Mucosa of descending colon (tissue), 3 donors: ENCODE data around the gene AHSA1. TPM values are rescaled to one million over a fixed set of nuclear protein-coding genes. Genes with fewer than 3 reads are reported as not detected.

Experiments
- ATAC-seq: fragments of 200-7000 bp; cut with Tn5 transposase; one replicate; pipeline ENCODE4 v1.9.1; 2020; ENCODE audit warnings: mild to moderate bottlenecking, moderate library complexity
- DNase-seq, 3 donors: peaks; one replicate each; pipeline ENCODE4 v3.0.0-alpha.2; 2020
- H3K36me3 ChIP-seq: fragments of 200-600 bp; one replicate; pipeline ENCODE4 v1.8.0; 2021; ENCODE audit warnings: low read depth, mild to moderate bottlenecking
- H3K4me1 ChIP-seq: fragments of 200-600 bp; one replicate; pipeline ENCODE4 v1.8.0; 2021; ENCODE audit warnings: low read depth, mild to moderate bottlenecking
- H3K4me3 ChIP-seq: fragments of 200-600 bp; one replicate; pipeline ENCODE4 v1.8.0; 2021; ENCODE audit warnings: mild to moderate bottlenecking
- H3K9me3 ChIP-seq: fragments of 200-600 bp; one replicate; pipeline ENCODE4 v1.8.0; 2021; ENCODE audit warnings: mild to moderate bottlenecking
- intact Hi-C, 2 donors: fragments of 100-400 bp; cut with DNase I in 1 of 2; cut with micrococcal nuclease in 1 of 2; formaldehyde crosslinking; loops; one replicate each; pipeline versions ENCODE4 v1.11.0 to v1.11.1; 2022; cut with DNase I, micrococcal nuclease
- total RNA-seq, 3 donors: library from RNA; stranded (reverse); fragmentation: NEBNext Ultra II Directional in 2 of 3; extraction: Animal tissue kit (Norgen Biotek cat#: 25700) in 2 of 3; gene quantifications; one replicate each; pipeline versions ENCODE4 v1.2.1 to v1.2.4, GENCODE V29; 2021 to 2023
- TF ChIP-seq, protein P1 (sequence below): fragments of 200-600 bp; IDR thresholded peaks from one replicate; pipeline ENCODE4 v1.8.0; 2022; ENCODE audit warnings: antibody characterized with exemption, mild to moderate bottlenecking
- donor health status: DM: no; HTN: no; CAD: no; lungs with moderate emphysema.
- donor health status: DM: no; HTN: no; CAD: no.
- donor health status: DM: no; HTN: yes; CAD: no.

Gene AHSA1
- total RNA-seq, 3 donors from 2014 or later, result 102 to 160 (median 116) TPM

DNA sequence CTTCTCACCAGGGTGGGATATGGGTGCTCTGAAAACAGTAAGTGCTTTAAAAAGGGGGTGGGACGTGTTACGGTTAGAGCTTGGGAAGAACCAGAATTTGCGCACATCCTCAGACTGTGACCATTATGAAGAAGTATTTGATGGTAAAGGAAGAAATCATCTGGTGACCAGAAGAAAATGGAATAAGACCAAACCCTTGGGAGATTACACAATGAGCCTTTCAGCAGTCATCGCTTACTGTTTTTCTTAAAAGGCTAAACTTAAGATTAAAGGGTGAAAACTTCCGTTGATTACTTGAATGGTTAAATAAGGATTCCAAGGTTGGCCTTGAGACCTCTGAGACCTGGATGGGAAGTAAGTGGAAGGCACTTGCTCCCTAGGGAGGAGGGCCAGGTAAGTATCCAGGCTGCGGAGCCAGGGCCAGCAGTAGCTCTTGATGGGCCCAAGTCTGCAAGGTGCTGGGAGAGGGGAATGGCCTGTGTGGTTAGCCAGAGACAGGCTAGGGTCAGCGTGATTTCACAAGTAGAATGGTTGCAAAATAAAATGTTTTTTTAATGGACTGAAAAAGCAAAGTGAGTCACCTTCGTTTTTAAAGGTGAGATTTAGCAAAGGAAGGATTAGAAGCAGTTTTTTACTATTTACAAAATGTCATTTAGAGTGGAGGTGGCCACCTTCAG, 53.7 kb downstream of the AHSA1 start:
- intact Hi-C loops, result no loop called here
- no peak for ATAC-seq
- Histone ChIP-seq H3K36me3 (no peaks in the 10 kb centered on the region), H3K9me3 (no peaks in the 10 kb centered on the region), H3K4me1 (no peaks in the 10 kb centered on the region), H3K4me3 (no peak overlapping the region)
- TF ChIP-seq, protein P1, sequence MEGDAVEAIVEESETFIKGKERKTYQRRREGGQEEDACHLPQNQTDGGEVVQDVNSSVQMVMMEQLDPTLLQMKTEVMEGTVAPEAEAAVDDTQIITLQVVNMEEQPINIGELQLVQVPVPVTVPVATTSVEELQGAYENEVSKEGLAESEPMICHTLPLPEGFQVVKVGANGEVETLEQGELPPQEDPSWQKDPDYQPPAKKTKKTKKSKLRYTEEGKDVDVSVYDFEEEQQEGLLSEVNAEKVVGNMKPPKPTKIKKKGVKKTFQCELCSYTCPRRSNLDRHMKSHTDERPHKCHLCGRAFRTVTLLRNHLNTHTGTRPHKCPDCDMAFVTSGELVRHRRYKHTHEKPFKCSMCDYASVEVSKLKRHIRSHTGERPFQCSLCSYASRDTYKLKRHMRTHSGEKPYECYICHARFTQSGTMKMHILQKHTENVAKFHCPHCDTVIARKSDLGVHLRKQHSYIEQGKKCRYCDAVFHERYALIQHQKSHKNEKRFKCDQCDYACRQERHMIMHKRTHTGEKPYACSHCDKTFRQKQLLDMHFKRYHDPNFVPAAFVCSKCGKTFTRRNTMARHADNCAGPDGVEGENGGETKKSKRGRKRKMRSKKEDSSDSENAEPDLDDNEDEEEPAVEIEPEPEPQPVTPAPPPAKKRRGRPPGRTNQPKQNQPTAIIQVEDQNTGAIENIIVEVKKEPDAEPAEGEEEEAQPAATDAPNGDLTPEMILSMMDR, result no peak
- DNase-seq, result no peak

GRCh38 chr14:77516126-77516525, 58.2 kb downstream of the AHSA1 start:
- H3K4me1 ChIP-seq, result no peaks in the 10 kb centered on the region
- DNase-seq, result no peak
- intact Hi-C loops, result no loop called here
- H3K36me3 ChIP-seq, result no peaks in the 10 kb centered on the region
- no peak for ATAC-seq
- H3K4me3 ChIP-seq, result no peak overlapping the region
- TF ChIP-seq, protein P1, result no peak
- H3K9me3 ChIP-seq, result no peaks in the 10 kb centered on the region

Other genes with a start within 250 kb of the AHSA1 start
- 1 to 10 TPM in 1 of 3 donors, under 1 TPM in 1, not detected in 1; 0.14 to 5.3 TPM for gene NGB, start 186.9 kb upstream of the AHSA1 start, total RNA-seq
- gene POMT2, start 137.2 kb upstream of the AHSA1 start, total RNA-seq, result 10 to 100 TPM; 22.9 to 28.5 (median 23.2) TPM
- 10 to 100 TPM; 15.6 to 42.5 (median 37.1) TPM for gene GSTZ1, start 137.1 kb upstream of the AHSA1 start, total RNA-seq
- 10 to 100 TPM in 1 of 3 donors, 1 to 10 TPM in 2; 6.5 to 15.6 (median 7.7) TPM for gene TMED8, start 81.0 kb upstream of the AHSA1 start, total RNA-seq
- gene SAMD15, start 80.7 kb upstream of the AHSA1 start, total RNA-seq, result under 1 TPM; 0.29 to 0.66 (median 0.43) TPM
- 1 to 10 TPM in 1 of 3 donors, under 1 TPM in 2; 0.82 to 1.1 (median 0.82) TPM for gene NOXRED1, start 34.6 kb upstream of the AHSA1 start, total RNA-seq
- gene VIPAS39, start 492 bp upstream of the AHSA1 start, total RNA-seq, result 10 to 100 TPM; 17.8 to 23.1 (median 18.0) TPM
- gene ISM2, start 40.7 kb downstream of the AHSA1 start, total RNA-seq, result under 1 TPM in 2 of 3 donors, not detected in 1; 0.10 to 0.98 TPM
- 10 to 100 TPM; 43.2 to 67.1 (median 58.6) TPM for gene SPTLC2, start 158.5 kb downstream of the AHSA1 start, total RNA-seq
- gene ALKBH1, start 249.9 kb downstream of the AHSA1 start, total RNA-seq, result 10 to 100 TPM in 2 of 3 donors, 1 to 10 TPM in 1; 8.8 to 12.9 (median 11.3) TPM